HG02840 (cell line): ENCODE data around the gene HBEGF.

Experiments used
- ATAC-seq: cut with Tn5 transposase; IDR thresholded peaks from one replicate; pipeline ENCODE4 v1.9.1; 2021; ENCODE audit warnings: mild to moderate bottlenecking, moderate library complexity, moderate number of reproducible peaks; ENCODE audit not compliant: unreplicated experiment, low FRiP score

Gene HBEGF

GRCh38 chr5:140339636-140340035 lies 6.8 kb downstream of the HBEGF start:
- ATAC-seq: no peak

GRCh38 chr5:140338908-140339307 lies 7.5 kb downstream of the HBEGF start:
- ATAC-seq: no peak

- no peak for ATAC-seq
These were observed 8.1 kb downstream of the HBEGF start for GRCh38 chr5:140338336-140338735.

- ATAC-seq: no peak
These were observed 8.5 kb downstream of the HBEGF start for GRCh38 chr5:140337880-140338279.

GRCh38 chr5:140336388-140336787 lies 10.0 kb downstream of the HBEGF start:
- ATAC-seq: no peak

- ATAC-seq: no peak
These were observed 14.8 kb downstream of the HBEGF start for GRCh38 chr5:140331638-140332037.

- no peak for ATAC-seq
These were observed 16.5 kb downstream of the HBEGF start for GRCh38 chr5:140329739-140330481.

- no peak for ATAC-seq
These were observed 18.2 kb downstream of the HBEGF start for GRCh38 chr5:140328036-140328764.

GRCh38 chr5:140327589-140327988 lies 18.8 kb downstream of the HBEGF start:
- no peak for ATAC-seq

- no peak for ATAC-seq
These were observed 20.9 kb downstream of the HBEGF start for GRCh38 chr5:140325486-140325885.

GRCh38 chr5:140324617-140325241 lies 21.7 kb downstream of the HBEGF start:
- ATAC-seq: no peak

GRCh38 chr5:140324041-140324600 lies 22.3 kb downstream of the HBEGF start:
- ATAC-seq: no peak

- ATAC-seq: no peak
These were observed 23.4 kb downstream of the HBEGF start for GRCh38 chr5:140322751-140323731.

GRCh38 chr5:140321796-140322195 lies 24.6 kb downstream of the HBEGF start:
- ATAC-seq: no peak

- ATAC-seq: no peak
These were observed 26.6 kb downstream of the HBEGF start for GRCh38 chr5:140319833-140320232.

- ATAC-seq: no peak
These were observed 27.6 kb downstream of the HBEGF start for GRCh38 chr5:140318792-140319191.

- no peak for ATAC-seq
These were observed 28.5 kb downstream of the HBEGF start for GRCh38 chr5:140317859-140318258.

- no peak for ATAC-seq
These were observed 33.6 kb downstream of the HBEGF start for GRCh38 chr5:140312791-140313189.

- ATAC-seq: no peak
These were observed 34.2 kb downstream of the HBEGF start for GRCh38 chr5:140312067-140312790.
